Fibroblast of gingiva (primary cell): Measurements from ENCODE around the gene TIGD3.

Source experiments
- DNase-seq: peaks from one replicate; pipeline ENCODE4 v3.0.0-alpha.2; 2011; ENCODE audit warnings: low read depth

TIGD3 gene

DNA sequence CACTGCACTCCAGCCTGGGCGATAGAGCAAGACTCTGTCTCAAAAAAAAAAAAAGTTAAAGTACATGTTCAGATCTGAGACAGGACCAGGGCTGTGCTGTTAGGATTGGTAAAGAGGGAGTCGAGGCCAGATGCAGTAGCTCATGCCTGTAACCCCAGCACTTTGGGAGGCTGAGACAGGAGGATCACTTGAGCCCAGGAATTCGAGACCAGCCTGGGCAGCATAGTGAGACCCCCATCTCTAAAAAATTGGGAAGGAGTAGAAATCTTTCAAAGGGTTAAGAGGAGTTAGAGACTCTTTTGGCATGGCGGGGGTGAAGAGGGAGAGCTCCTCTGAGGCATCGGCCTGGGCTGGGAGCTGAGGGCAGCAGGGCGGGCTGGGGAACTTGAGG, 16.1 kb downstream of the TIGD3 start:
- DNase-seq: no peak

- no peak for DNase-seq
Observed at GRCh38 chr11:65373839-65374580, 19.5 kb downstream of the TIGD3 start.

DNA sequence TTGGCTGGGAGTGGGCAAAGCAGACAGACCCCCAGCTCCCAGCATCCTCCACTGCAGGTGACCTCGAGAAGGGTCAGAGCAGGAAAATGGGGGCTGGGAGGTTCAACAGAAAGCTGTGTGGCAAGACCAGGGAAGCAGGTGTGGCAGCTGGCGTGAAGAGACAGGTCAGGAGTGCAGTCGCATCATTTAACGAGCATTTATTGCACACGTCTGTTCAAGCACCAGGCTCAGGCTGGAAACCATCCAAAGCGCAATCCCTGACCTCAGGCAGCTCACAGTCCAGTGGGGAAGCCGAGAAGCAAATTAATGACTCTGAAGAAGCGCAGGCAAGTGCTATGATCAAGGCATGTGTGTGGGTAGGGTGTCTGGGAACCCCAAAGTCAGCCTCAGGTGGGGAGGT, 20.5 kb downstream of the TIGD3 start:
- DNase-seq: no peak

DNA sequence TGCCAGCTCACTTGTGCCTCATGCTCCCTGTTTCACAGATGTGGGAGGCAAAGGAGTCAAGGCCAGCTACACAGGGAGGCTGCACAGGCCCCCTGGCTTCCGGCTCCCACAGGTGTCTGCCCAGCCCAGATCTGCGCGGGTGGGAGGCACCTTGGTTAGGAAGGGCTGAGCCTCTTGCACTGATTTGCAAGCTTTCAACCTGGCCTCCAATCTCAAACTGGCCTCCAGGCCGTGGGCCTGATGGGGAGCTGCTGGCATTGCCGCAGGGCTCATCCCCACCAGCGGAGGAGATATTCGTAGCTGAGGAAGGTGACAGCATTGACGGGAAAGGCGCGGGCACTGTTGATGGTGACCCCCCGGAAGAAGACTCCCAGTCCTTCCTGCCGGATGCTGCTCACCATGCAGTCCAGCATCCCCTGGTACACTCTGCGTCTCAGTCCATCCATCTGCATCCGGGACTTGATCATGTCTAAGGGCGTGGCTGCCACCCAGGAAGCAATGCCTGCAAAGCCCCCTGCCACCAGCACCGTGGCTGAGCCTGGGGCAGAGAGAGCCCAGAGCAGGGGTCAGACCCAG, 21.7 kb downstream of the TIGD3 start:
- no peak for DNase-seq

- no peak for DNase-seq
Observed at GRCh38 chr11:65377036-65377435, 22.5 kb downstream of the TIGD3 start.

GRCh38 chr11:65377777-65378176, 23.2 kb downstream of the TIGD3 start:
- no peak for DNase-seq

DNA sequence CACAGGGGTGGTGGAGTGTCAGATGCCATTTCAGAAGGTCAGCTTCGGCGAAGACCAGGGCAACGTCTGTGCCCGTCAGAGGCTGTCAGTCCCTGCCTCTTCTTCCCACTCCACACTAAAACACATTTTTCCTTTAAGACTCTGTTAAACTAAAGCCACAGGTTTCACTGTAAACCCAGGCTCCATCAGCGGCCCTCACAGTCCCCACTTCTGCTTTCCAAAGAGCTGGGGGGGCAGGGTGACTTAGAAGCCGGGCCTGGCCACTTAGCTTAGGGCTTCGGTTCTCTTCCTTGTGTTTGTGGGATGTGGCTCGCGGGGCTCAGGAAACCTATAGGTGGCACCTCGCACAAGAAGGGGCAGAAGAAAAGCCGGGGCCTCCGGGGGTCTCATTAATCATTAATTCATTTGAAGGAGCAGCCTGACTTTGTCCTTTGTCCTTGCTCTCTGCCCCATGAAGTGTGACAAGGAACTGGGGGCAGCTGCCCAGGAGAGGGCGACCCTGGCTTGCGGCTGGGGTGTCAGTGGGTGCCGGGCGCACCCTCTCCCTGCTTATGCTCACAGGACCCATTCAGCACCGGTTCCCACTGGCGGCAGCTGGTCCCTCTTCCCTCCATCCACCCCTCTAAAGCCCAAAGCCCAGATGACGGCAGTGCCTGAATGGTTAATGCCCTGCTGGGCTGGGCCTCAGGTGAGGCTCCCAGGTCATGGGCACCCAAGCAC, 23.8 kb downstream of the TIGD3 start:
- no peak for DNase-seq

- DNase-seq: no peak
Observed at GRCh38 chr11:65378928-65379638, 24.5 kb downstream of the TIGD3 start.

DNA sequence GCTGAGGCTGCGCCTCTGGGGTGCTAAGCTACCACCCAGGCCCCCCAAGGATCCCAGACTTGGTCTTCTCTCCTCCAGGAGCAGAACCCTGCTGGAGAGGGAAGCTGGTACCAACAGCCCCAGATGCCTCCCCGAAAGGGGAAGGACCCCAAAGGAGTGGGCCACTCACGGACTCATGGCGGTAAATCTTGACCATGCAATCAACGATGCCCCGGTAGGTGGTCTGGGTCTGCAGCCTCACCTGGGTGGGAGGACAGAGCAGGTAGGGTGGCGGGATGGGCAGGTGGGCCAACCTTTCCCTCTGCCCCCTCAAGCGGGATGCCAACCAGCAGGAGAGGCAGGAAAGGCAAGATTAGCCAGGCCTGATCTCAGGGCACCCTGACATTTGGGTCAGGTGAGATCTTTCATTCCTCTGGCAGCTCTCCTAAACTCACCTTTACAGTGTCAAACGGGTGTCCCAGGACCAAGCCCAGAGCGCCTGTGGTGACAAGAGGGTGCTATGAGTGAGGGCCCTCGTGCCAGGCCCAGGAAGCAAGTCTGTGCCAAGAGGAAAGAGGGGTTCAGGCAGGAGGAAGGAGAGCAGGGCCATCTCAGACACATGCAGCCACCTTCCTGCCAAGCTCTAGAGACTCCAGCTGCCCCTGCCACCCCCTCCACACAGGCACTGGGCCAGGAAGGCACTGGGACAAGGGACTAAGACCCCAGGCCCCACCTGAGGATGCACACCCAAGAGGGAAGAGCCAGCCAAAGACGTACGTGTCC, 25.3 kb downstream of the TIGD3 start:
- no peak for DNase-seq

GRCh38 chr11:65380460-65381119, 26.0 kb downstream of the TIGD3 start:
- no peak for DNase-seq

DNA sequence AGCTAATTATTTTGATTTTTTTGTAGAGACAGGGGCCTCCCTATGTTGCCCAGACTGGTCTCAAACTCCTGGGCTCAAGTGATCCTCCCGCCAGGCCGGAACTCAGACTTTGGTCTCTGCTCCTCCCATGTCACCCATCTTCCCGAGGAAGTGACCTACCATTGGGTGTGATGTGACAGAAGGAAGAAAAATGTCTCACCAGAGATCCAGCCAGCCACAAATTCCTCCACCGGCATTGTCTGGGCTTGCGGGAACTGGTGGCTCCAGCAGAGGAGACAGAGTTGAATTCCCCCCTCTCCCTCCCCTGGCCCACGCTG, 27.1 kb downstream of the TIGD3 start:
- DNase-seq: no peak

- DNase-seq: peak; percentile 98
Observed at GRCh38 chr11:65382033-65382803, 27.7 kb downstream of the TIGD3 start, which contains the start of gene SLC25A45. TSS of gene SLC25A45 (minus strand) at chr11:65382646. CDS start at chr11:65381951, 695 bp downstream.

DNA sequence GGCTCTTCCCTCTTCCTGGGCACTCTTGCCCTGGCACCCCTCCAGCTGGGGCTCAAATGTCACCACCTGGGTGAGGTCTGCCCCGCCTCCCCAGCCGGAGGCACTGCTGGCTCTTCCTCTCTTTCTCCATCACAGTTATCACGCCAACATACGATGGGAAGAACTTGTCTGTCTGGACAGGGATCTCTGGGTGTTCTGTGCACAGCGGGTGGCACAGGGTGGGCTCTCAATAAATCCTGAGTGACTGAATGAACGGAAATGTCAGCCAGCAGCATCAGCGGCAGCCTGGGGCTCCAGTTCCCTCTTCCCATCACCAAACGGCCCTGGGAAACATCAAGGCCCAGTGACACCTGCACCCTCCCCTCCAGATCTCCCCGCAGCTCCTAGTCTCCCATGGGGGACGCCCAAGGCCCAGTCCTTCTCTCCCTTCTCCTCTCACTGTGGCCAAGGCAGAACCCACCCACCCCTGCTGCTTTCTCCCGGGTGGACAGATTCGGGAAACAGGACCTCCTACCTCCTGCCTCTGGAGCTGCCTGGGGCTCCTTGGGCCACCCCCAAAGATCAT, 28.3 kb downstream of the TIGD3 start:
- no peak for DNase-seq

DNA sequence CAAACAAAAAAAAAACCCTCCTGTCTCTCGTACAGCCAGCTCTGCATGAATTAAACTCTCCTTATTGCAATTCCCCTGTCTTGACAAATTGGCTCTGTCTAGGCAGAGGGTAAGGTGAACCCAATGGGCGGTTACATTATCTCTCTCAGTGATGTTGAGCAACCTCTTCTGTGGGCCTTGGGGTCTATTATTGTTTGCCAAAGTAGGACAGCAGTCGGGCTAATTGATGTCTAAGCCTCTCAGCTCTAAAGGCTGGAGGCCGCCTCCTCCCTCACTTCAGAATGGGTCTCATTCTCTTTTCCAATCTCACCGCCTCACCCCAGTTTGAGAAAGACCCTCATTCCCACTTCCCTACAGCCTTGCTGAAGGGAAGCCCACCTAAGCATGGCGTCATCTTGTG, 29.2 kb downstream of the TIGD3 start:
- DNase-seq: no peak

- DNase-seq: peak; percentile 81
Observed at GRCh38 chr11:65384301-65384889, 29.8 kb downstream of the TIGD3 start.

DNA sequence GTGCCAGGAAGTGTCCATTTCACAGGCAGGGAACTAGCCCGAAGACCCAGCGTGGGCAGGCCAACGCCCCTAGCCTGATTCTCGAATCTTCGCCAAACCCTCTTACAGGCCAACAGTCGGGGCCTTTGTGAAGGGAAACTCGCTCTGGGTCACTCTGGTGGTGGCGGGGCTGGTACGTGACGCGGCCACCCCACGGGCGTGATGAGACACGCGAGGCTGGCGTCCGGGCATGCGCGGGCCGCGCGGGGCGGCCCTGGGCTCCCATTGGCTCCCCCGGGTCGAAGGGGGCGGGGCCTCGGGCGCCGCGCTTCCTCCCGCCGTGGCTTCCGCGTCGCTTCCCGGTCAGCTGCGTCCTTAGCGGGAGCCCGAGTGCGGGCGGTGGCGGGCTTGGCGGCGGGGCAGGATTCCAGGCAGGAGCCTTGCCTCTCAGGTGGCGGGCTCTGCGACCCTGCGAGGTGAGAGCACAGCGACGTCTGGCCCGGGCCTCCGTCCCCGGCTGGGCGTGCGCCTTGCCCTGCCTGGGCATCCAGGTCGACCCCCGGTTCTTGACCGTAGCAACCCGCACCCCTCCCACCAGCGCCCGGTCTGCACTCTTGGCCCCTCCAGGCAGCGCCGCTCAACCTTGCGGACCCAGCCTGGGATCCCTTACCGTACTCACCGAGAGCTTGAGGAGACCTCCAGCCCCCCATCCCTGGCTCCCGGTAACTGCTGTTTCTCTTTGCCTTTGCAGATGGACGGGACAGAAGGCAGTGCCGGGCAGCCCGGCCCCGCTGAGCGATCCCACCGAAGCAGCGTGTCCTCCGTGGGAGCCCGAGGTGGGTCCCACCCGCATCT, 32.0 kb downstream of the TIGD3 start, which contains the start of gene FRMD8:
Gene FRMD8, plus strand, starts transcription at position 331 of the 834 bp plus-strand sequence. Its CDS starts 400 bp downstream, at position 731.
- peak; percentile 80 for DNase-seq

DNA sequence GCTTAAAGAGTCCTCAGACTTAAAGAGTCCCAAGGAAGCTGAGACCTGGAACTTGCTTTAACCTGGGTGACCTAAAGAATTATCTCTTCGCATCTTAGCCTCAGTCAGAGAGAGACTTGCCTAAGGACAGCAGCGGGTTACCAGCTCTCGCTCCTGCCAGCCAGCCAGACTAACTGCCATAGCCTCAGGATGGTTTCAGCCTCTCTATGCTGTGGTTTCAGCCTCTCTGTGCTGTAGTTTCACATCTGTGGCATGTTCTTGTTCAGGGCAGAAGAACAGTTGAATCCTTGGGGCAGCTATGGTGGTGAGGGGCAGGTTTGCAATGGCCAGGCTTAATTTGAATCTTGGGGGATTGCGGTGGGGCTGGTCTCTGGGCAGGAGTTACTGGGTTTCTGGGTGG, 34.2 kb downstream of the TIGD3 start:
- DNase-seq: no peak

DNA sequence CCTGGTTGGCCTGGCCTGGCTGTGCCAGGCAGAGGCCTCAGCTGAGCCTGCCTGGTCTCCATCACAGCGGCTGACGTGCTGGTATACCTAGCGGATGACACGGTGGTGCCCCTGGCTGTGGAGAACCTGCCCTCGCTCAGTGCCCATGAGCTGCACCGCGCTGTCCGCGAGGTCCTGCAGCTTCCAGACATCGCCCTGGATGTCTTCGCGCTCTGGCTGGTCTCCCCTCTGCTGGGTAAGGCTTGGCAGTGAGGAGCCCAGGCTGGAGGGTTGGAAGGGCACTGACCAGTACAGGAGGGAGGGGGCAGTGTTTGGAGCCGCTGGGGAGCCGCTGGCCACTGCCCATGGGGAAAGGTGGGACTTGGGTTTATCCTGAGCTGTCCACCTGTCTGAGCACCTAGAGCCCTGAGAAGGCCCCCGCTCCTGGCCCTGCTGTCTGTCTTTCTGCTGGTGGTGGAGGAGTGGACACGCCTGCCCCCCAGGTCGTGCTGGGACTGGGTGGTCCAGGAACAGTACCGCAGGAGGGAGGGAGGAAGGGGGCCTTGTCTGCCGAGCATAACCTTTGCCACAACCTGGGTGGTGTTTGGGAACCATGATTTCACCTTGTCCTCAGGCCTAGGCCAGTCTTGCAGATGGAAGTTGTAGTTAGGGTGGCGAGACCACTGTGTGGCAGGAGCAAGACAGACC, 34.9 kb downstream of the TIGD3 start:
- DNase-seq: no peak
